CD14-positive monocyte (primary cell): ENCODE measurements around the gene BLM. TPM values are rescaled to one million over a fixed set of nuclear protein-coding genes. Genes with fewer than 3 reads are reported as not detected.

Experiments used
- DNase-seq, 3 donors: peaks; one replicate each; pipeline ENCODE4 v3.0.0-alpha.2; 2011 to 2022
- H2AFZ ChIP-seq: 2 replicates; pipeline ENCODE4 v1.6.0; 2012; ENCODE audit warnings: mild to moderate bottlenecking, low read depth, low read length, inconsistent platforms; ENCODE audit not compliant: insufficient read depth, poor library complexity, severe bottlenecking
- H3K27ac ChIP-seq, 2 donors: 1 replicate in 1 of 2; 2 replicates in 1 of 2; pipeline ENCODE4 v1.5.1; 2012 to 2013; ENCODE audit warnings: low read length in 2 of 2, control low read depth in 1 of 2, inconsistent platforms in 1 of 2, low read depth in 1 of 2, mild to moderate bottlenecking in 1 of 2
- H3K27me3 ChIP-seq, 2 donors: one replicate each; pipeline versions ENCODE4 v1.6.0 to v1.6.1; 2011 to 2013; ENCODE audit warnings: low read length in 2 of 2; ENCODE audit not compliant: control insufficient read depth in 2 of 2, insufficient read depth in 2 of 2
- H3K36me3 ChIP-seq, 2 donors: replicated peaks in 1 of 2; 1 replicate in 1 of 2; 2 replicates in 1 of 2; pipeline versions ENCODE4 v1.5.1 to v1.6.1; 2012 to 2013; ENCODE audit warnings: low read length in 2 of 2, control low read depth in 1 of 2, inconsistent platforms in 1 of 2, mild to moderate bottlenecking in 1 of 2; ENCODE audit not compliant: insufficient read depth in 2 of 2, control insufficient read depth in 1 of 2
- H3K4me1 ChIP-seq, 2 donors: 1 replicate in 1 of 2; 2 replicates in 1 of 2; pipeline versions ENCODE4 v1.5.1 to v1.6.1; 2012 to 2013; ENCODE audit warnings: low read length in 2 of 2, control low read depth in 1 of 2, inconsistent platforms in 1 of 2, mild to moderate bottlenecking in 1 of 2, moderate library complexity in 1 of 2; ENCODE audit not compliant: insufficient read depth in 2 of 2, control insufficient read depth in 1 of 2
- H3K4me2 ChIP-seq: replicated peaks from 2 replicates; pipeline ENCODE3; 2012; ENCODE audit warnings: low read length, moderate library complexity, mild to moderate bottlenecking; ENCODE audit not compliant: poor library complexity, severe bottlenecking; ENCODE audit errors: extremely low read depth
- H3K4me3 ChIP-seq, 3 experiments: fragments of 200-600 bp in 1 of 3; sonication (generic) in 1 of 3; replicated peaks in 1 of 3; 1 replicate in 2 of 3; 2 replicates in 1 of 3; pipeline ENCODE4 v1.5.1; 2011 to 2013; ENCODE audit warnings: low read length in 3 of 3, mild to moderate bottlenecking in 3 of 3, control low read depth in 2 of 3, low read depth in 2 of 3, inconsistent platforms in 1 of 3, moderate library complexity in 1 of 3
- H3K79me2 ChIP-seq: 2 replicates; pipeline ENCODE4 v1.6.0; 2012; ENCODE audit warnings: mild to moderate bottlenecking, control low read depth, inconsistent platforms, low read length, moderate library complexity; ENCODE audit not compliant: insufficient read depth
- H3K9ac ChIP-seq: 2 replicates; pipeline ENCODE4 v1.6.0; 2017; ENCODE audit warnings: low read length, mild to moderate bottlenecking; ENCODE audit not compliant: insufficient read depth, poor library complexity, severe bottlenecking
- H3K9me3 ChIP-seq, 2 donors: replicated peaks in 1 of 2; 1 replicate in 1 of 2; 2 replicates in 1 of 2; pipeline versions ENCODE4 v1.5.1 to v1.6.1; 2012 to 2013; ENCODE audit warnings: low read length in 2 of 2, control low read depth in 1 of 2; ENCODE audit not compliant: control insufficient read depth in 1 of 2, insufficient read depth in 1 of 2
- H4K20me1 ChIP-seq: 2 replicates; pipeline ENCODE4 v1.6.0; 2012; ENCODE audit warnings: mild to moderate bottlenecking, low read length, control low read depth, moderate library complexity; ENCODE audit not compliant: insufficient read depth
- H3K27ac Mint-ChIP-seq, 7 donors: one replicate each; pipeline ENCODE4 v1.8.0; 2020; ENCODE audit warnings: mild to moderate bottlenecking in 7 of 7, mixed read lengths in 7 of 7, moderate library complexity in 6 of 7, inconsistent platforms in 2 of 7
- H3K27me3 Mint-ChIP-seq, 3 donors: one replicate each; pipeline ENCODE4 v1.8.0; 2021 to 2022; ENCODE audit warnings: low read depth in 3 of 3, mild to moderate bottlenecking in 3 of 3, mixed read lengths in 3 of 3, moderate library complexity in 3 of 3, inconsistent platforms in 1 of 3
- H3K36me3 Mint-ChIP-seq, 2 donors: one replicate each; pipeline ENCODE4 v1.8.0; 2020; ENCODE audit warnings: mixed read lengths in 2 of 2, inconsistent platforms in 1 of 2, mild to moderate bottlenecking in 1 of 2
- H3K4me1 Mint-ChIP-seq: one replicate; pipeline ENCODE4 v1.8.0; 2020; ENCODE audit warnings: mild to moderate bottlenecking, mixed read lengths
- H3K4me3 Mint-ChIP-seq, 2 donors: one replicate each; pipeline ENCODE4 v1.8.0; 2020; ENCODE audit warnings: mild to moderate bottlenecking in 2 of 2, mixed read lengths in 2 of 2, moderate library complexity in 1 of 2
- H3K9me3 Mint-ChIP-seq, 7 donors: one replicate each; pipeline ENCODE4 v1.8.0; 2020 to 2022; ENCODE audit warnings: mixed read lengths in 7 of 7, mild to moderate bottlenecking in 6 of 7, moderate library complexity in 6 of 7, inconsistent platforms in 2 of 7
- CTCF ChIP-seq: fragments of 200-600 bp; IDR thresholded peaks from one replicate; pipeline ENCODE4 v1.8.0; 2022; ENCODE audit warnings: antibody characterized with exemption, mild to moderate bottlenecking
- WGBS: methylation state at CpG from one replicate; pipeline ENCODE4 v1.1.5; 2013; ENCODE audit warnings: missing lambda C conversion rate; ENCODE audit not compliant: insufficient coverage; 5-methylcytosine and 5-hydroxymethylcytosine counted together
- intact Hi-C, 2 donors: fragments of 100-400 bp; cut with micrococcal nuclease; formaldehyde crosslinking; loops; one replicate each; pipeline versions ENCODE4 v1.15.0 to v1.15.1; 2023
- polyA plus RNA-seq, 3 donors: library from polyadenylated mRNA; depleted of rRNA in 1 of 3; unstranded in 2 of 3; stranded (reverse) in 1 of 3; fragments of 300-500 nt in 2 of 3; fragments of >200 nt in 1 of 3; fragmentation: Illumina TruSeq in 2 of 3; gene quantifications; 1 replicate in 2 of 3; 2 replicates in 1 of 3; pipeline ENCODE4 v1.2.3, GENCODE V29; 2012 to 2021

The BLM gene
- polyA plus RNA-seq, 3 donors: 0.69 to 2.3 (median 1.2) TPM

- peaks cover 6 to 10% of the 10 kb centered on the region in 2 donors for H3K36me3 Mint-ChIP-seq
- no peaks in the 10 kb centered on the region for H3K36me3 ChIP-seq
These were observed 10.5 kb upstream of the BLM start for GRCh38 chr15:90706394-90707327.

GRCh38 chr15:90707489-90707888 lies 9.7 kb upstream of the BLM start:
- no peaks in the 10 kb centered on the region for H4K20me1 ChIP-seq
- no peak overlapping the region for H3K4me2 ChIP-seq
- H3K79me2 ChIP-seq: no peaks in the 10 kb centered on the region
- H3K27ac ChIP-seq: no peak overlapping the region
- Mint-ChIP-seq H3K27ac (no peak overlapping the region), H3K9me3 (peaks cover 0 to 2% (median 0%) of the 10 kb centered on the region in 7 donors), H3K36me3 (peaks cover 6 to 10% of the 10 kb centered on the region in 2 donors), H3K27me3 (peaks cover 0 to 2% (median 0%) of the 10 kb centered on the region in 3 donors), H3K4me3 (no peak overlapping the region), H3K4me1 (peaks cover 18% of the 10 kb centered on the region)
- H3K36me3 ChIP-seq: no peaks in the 10 kb centered on the region
- H3K9me3 ChIP-seq: no peaks in the 10 kb centered on the region
- intact Hi-C loops: no loop called here
- H3K4me3 ChIP-seq: no peak overlapping the region
- TF ChIP-seq CTCF: no peak
- no CpG with 5 or more reads among the region's 2 CpGs for WGBS
- peaks cover 15 to 17% of the 10 kb centered on the region in 2 donors for H3K4me1 ChIP-seq
- H3K27me3 ChIP-seq: no peaks in the 10 kb centered on the region
- no peak overlapping the region for H3K9ac ChIP-seq
- DNase-seq: no peak
- no peak overlapping the region for H2AFZ ChIP-seq

More at GRCh38 chr15:90706394-90707327, 10.5 kb upstream of the BLM start:
- no peak overlapping the region for H3K9ac ChIP-seq
- TF ChIP-seq CTCF: no peak
- peaks cover 20% of the 10 kb centered on the region for H3K4me1 Mint-ChIP-seq
- H3K27ac ChIP-seq: no peak overlapping the region
- no peaks in the 10 kb centered on the region for H3K9me3 ChIP-seq
- H4K20me1 ChIP-seq: no peaks in the 10 kb centered on the region
- no peak overlapping the region for H3K4me3 Mint-ChIP-seq
- no peaks in the 10 kb centered on the region for H3K79me2 ChIP-seq
- H3K4me2 ChIP-seq: no peak overlapping the region
- H3K27ac Mint-ChIP-seq: no peak overlapping the region
- no peak overlapping the region for H2AFZ ChIP-seq
- no peak overlapping the region for H3K4me3 ChIP-seq
- peaks cover 0 to 2% (median 0%) of the 10 kb centered on the region in 3 donors for H3K27me3 Mint-ChIP-seq
- H3K27me3 ChIP-seq: no peaks in the 10 kb centered on the region
- peaks cover 0 to 2% (median 0%) of the 10 kb centered on the region in 7 donors for H3K9me3 Mint-ChIP-seq
- peaks cover 15 to 18% of the 10 kb centered on the region in 2 donors for H3K4me1 ChIP-seq
- intact Hi-C loops: no loop called here
- DNase-seq: no peak
- 95% methylated on average over 4 of the region's 7 CpGs for WGBS
